ENCODE data around the gene TH. TPM values are rescaled to one million over a fixed set of nuclear protein-coding genes. Genes with fewer than 3 reads are reported as not detected.

Gene TH
- total and polyA plus RNA-seq, 2 donors: 0.14 to 0.46 TPM

- Histone ChIP-seq H3K36me3 (ENCODE audit: control insufficient read depth in 2 of 2, insufficient read depth in 2 of 2, low read length in 1 of 2) (no peaks in the 10 kb centered on the region), H3K4me1 (ENCODE audit: control insufficient read depth in 2 of 2, insufficient read depth in 2 of 2, low read length in 2 of 2) (peaks cover 0 to 15% of the 10 kb centered on the region in 2 donors), H3K27me3 (ENCODE audit: control insufficient read depth in 2 of 2, insufficient read depth in 1 of 2, low read length in 1 of 2) (no peaks in the 10 kb centered on the region), H3K9me3 (ENCODE audit: control insufficient read depth in 2 of 2, insufficient read depth in 1 of 2, low read length in 1 of 2) (peaks cover 0 to 4% of the 10 kb centered on the region in 2 donors), H3K4me3 (ENCODE audit: low read length in 2 of 2) (no peak overlapping the region), H3K27ac (ENCODE audit: low read depth in 1 of 2, low read length in 1 of 2) (no peak overlapping the region)
- 91% methylated on average over 21 of the region's 21 CpGs for WGBS
- no peak for DNase-seq (ENCODE audit: low read depth in 6 of 9, low spot score in 9 of 9)
Measured at GRCh38 chr11:2204361-2205213, 33.0 kb upstream of the TH start.

- WGBS: 95% methylated on average over 23 of the region's 23 CpGs
- Histone ChIP-seq H3K36me3 (ENCODE audit: control insufficient read depth in 2 of 2, insufficient read depth in 2 of 2, low read length in 1 of 2) (no peaks in the 10 kb centered on the region), H3K9me3 (ENCODE audit: control insufficient read depth in 2 of 2, insufficient read depth in 1 of 2, low read length in 1 of 2) (peaks cover 0 to 4% of the 10 kb centered on the region in 2 donors), H3K4me3 (ENCODE audit: low read length in 2 of 2) (no peak overlapping the region), H3K27me3 (ENCODE audit: control insufficient read depth in 2 of 2, insufficient read depth in 1 of 2, low read length in 1 of 2) (no peaks in the 10 kb centered on the region), H3K27ac (ENCODE audit: low read depth in 1 of 2, low read length in 1 of 2) (no peak overlapping the region), H3K4me1 (ENCODE audit: control insufficient read depth in 2 of 2, insufficient read depth in 2 of 2, low read length in 2 of 2) (peaks cover 0 to 15% of the 10 kb centered on the region in 2 donors)
- DNase-seq (ENCODE audit: low read depth in 6 of 9, low spot score in 9 of 9): no peak
Measured at GRCh38 chr11:2203440-2204259, 32.0 kb upstream of the TH start.

GRCh38 chr11:2202900-2203439 is 31.4 kb upstream of the TH start:
- Histone ChIP-seq H3K36me3 (ENCODE audit: control insufficient read depth in 2 of 2, insufficient read depth in 2 of 2, low read length in 1 of 2) (no peaks in the 10 kb centered on the region), H3K9me3 (ENCODE audit: control insufficient read depth in 2 of 2, insufficient read depth in 1 of 2, low read length in 1 of 2) (peaks cover 0 to 4% of the 10 kb centered on the region in 2 donors), H3K4me3 (ENCODE audit: low read length in 2 of 2) (no peak overlapping the region), H3K27ac (ENCODE audit: low read depth in 1 of 2, low read length in 1 of 2) (no peak overlapping the region), H3K27me3 (ENCODE audit: control insufficient read depth in 2 of 2, insufficient read depth in 1 of 2, low read length in 1 of 2) (no peaks in the 10 kb centered on the region), H3K4me1 (ENCODE audit: control insufficient read depth in 2 of 2, insufficient read depth in 2 of 2, low read length in 2 of 2) (peaks cover 0 to 15% of the 10 kb centered on the region in 2 donors)
- DNase-seq (ENCODE audit: low read depth in 6 of 9, low spot score in 9 of 9): no peak
- 92% methylated on average over 10 of the region's 10 CpGs for WGBS

GRCh38 chr11:2202071-2202899 is 30.7 kb upstream of the TH start:
- H3K9me3 ChIP-seq (ENCODE audit: control insufficient read depth in 2 of 2, insufficient read depth in 1 of 2, low read length in 1 of 2): peaks cover 0 to 4% of the 10 kb centered on the region in 2 donors
- no peak for DNase-seq (ENCODE audit: low read depth in 6 of 9, low spot score in 9 of 9)
- H3K4me1 ChIP-seq (ENCODE audit: control insufficient read depth in 2 of 2, insufficient read depth in 2 of 2, low read length in 2 of 2): peaks cover 0 to 15% of the 10 kb centered on the region in 2 donors
- H3K4me3 ChIP-seq (ENCODE audit: low read length in 2 of 2): no peak overlapping the region
- 58% methylated on average over 29 of the region's 29 CpGs for WGBS
- H3K36me3 ChIP-seq (ENCODE audit: control insufficient read depth in 2 of 2, insufficient read depth in 2 of 2, low read length in 1 of 2): no peaks in the 10 kb centered on the region
- no peak overlapping the region for H3K27ac ChIP-seq (ENCODE audit: low read depth in 1 of 2, low read length in 1 of 2)
- no peaks in the 10 kb centered on the region for H3K27me3 ChIP-seq (ENCODE audit: control insufficient read depth in 2 of 2, insufficient read depth in 1 of 2, low read length in 1 of 2)

- H3K4me3 ChIP-seq (ENCODE audit: low read length in 2 of 2): no peak overlapping the region
- H3K27me3 ChIP-seq (ENCODE audit: control insufficient read depth in 2 of 2, insufficient read depth in 1 of 2, low read length in 1 of 2): no peaks in the 10 kb centered on the region
- no peak for DNase-seq (ENCODE audit: low read depth in 6 of 9, low spot score in 9 of 9)
- H3K9me3 ChIP-seq (ENCODE audit: control insufficient read depth in 2 of 2, insufficient read depth in 1 of 2, low read length in 1 of 2): peaks cover 0 to 4% of the 10 kb centered on the region in 2 donors
- no peaks in the 10 kb centered on the region for H3K36me3 ChIP-seq (ENCODE audit: control insufficient read depth in 2 of 2, insufficient read depth in 2 of 2, low read length in 1 of 2)
- 76% methylated on average over 2 of the region's 2 CpGs for WGBS
- no peak overlapping the region for H3K27ac ChIP-seq (ENCODE audit: low read depth in 1 of 2, low read length in 1 of 2)
- peaks cover 0 to 15% of the 10 kb centered on the region in 2 donors for H3K4me1 ChIP-seq (ENCODE audit: control insufficient read depth in 2 of 2, insufficient read depth in 2 of 2, low read length in 2 of 2)
Measured at GRCh38 chr11:2201542-2201941, 29.9 kb upstream of the TH start.

GRCh38 chr11:2200957-2201519 is 29.4 kb upstream of the TH start:
- no peaks in the 10 kb centered on the region for H3K36me3 ChIP-seq (ENCODE audit: control insufficient read depth in 2 of 2, insufficient read depth in 2 of 2, low read length in 1 of 2)
- no peak overlapping the region for H3K4me3 ChIP-seq (ENCODE audit: low read length in 2 of 2)
- DNase-seq (ENCODE audit: low read depth in 6 of 9, low spot score in 9 of 9): no peak
- H3K9me3 ChIP-seq (ENCODE audit: control insufficient read depth in 2 of 2, insufficient read depth in 1 of 2, low read length in 1 of 2): peaks cover 0 to 4% of the 10 kb centered on the region in 2 donors
- no peaks in the 10 kb centered on the region for H3K27me3 ChIP-seq (ENCODE audit: control insufficient read depth in 2 of 2, insufficient read depth in 1 of 2, low read length in 1 of 2)
- WGBS: 94% methylated on average over 1 of the region's 1 CpG
- peaks cover 0 to 15% of the 10 kb centered on the region in 2 donors for H3K4me1 ChIP-seq (ENCODE audit: control insufficient read depth in 2 of 2, insufficient read depth in 2 of 2, low read length in 2 of 2)
- H3K27ac ChIP-seq (ENCODE audit: low read depth in 1 of 2, low read length in 1 of 2): no peak overlapping the region

GRCh38 chr11:2200536-2200935 is 28.9 kb upstream of the TH start:
- H3K9me3 ChIP-seq (ENCODE audit: control insufficient read depth in 2 of 2, insufficient read depth in 1 of 2, low read length in 1 of 2): peaks cover 0 to 4% of the 10 kb centered on the region in 2 donors
- H3K27me3 ChIP-seq (ENCODE audit: control insufficient read depth in 2 of 2, insufficient read depth in 1 of 2, low read length in 1 of 2): peaks cover 0 to 3% of the 10 kb centered on the region in 2 donors
- H3K27ac ChIP-seq (ENCODE audit: low read depth in 1 of 2, low read length in 1 of 2): no peak overlapping the region
- H3K4me3 ChIP-seq (ENCODE audit: low read length in 2 of 2): no peak overlapping the region
- 96% methylated on average over 11 of the region's 11 CpGs for whole genome bisulfite sequencing
- no peaks in the 10 kb centered on the region for H3K36me3 ChIP-seq (ENCODE audit: control insufficient read depth in 2 of 2, insufficient read depth in 2 of 2, low read length in 1 of 2)
- peaks cover 0 to 15% of the 10 kb centered on the region in 2 donors for H3K4me1 ChIP-seq (ENCODE audit: control insufficient read depth in 2 of 2, insufficient read depth in 2 of 2, low read length in 2 of 2)
- DNase-seq (ENCODE audit: low read depth in 6 of 9, low spot score in 9 of 9): no peak
